ENCODE results near the gene RLN3. TPM values are rescaled to one million over a fixed set of nuclear protein-coding genes. Genes with fewer than 3 reads are reported as not detected.
"Not testable (repeated sequence)": the region's sequence is repeated elsewhere in the genome, so short reads cannot be mapped to it uniquely, and the experiment has no call there.

Gene RLN3
- total and polyA plus RNA-seq, 4 donors = not detected

GRCh38 chr19:14033946-14034345 lies 6.0 kb downstream of the RLN3 start:
- peaks cover 17% of the 10 kb centered on the region for H3K4me1 ChIP-seq (ENCODE audit: control insufficient read depth, insufficient read depth, low read length)
- 100% methylated on average over 1 of the region's 2 CpGs for WGBS (ENCODE audit: insufficient coverage)
- no peak overlapping the region for H3K27ac ChIP-seq (ENCODE audit: low read depth, low read length)
- no peak overlapping the region for H3K4me3 ChIP-seq (ENCODE audit: low read depth, low read length)
- no peaks in the 10 kb centered on the region for H3K36me3 ChIP-seq (ENCODE audit: control insufficient read depth, insufficient read depth, low read length)
- DNase-seq (ENCODE audit: low read depth in 4 of 6, low spot score in 6 of 6) = no peak
- H3K9me3 ChIP-seq (ENCODE audit: control insufficient read depth, insufficient read depth, low read length) = no peaks in the 10 kb centered on the region
- H3K27me3 ChIP-seq (ENCODE audit: control insufficient read depth, insufficient read depth, low read length) = peaks cover 10% of the 10 kb centered on the region

- H3K4me1 ChIP-seq (ENCODE audit: control insufficient read depth, insufficient read depth, low read length) = peaks cover 17% of the 10 kb centered on the region
- not testable (repeated sequence) for H3K4me3 ChIP-seq (ENCODE audit: low read depth, low read length); DNase-seq (ENCODE audit: low read depth in 4 of 6, low spot score in 6 of 6); H3K9me3 ChIP-seq (ENCODE audit: control insufficient read depth, insufficient read depth, low read length); H3K27ac ChIP-seq (ENCODE audit: low read depth, low read length); H3K36me3 ChIP-seq (ENCODE audit: control insufficient read depth, insufficient read depth, low read length); H3K27me3 ChIP-seq (ENCODE audit: control insufficient read depth, insufficient read depth, low read length)
- WGBS (ENCODE audit: insufficient coverage) = 87% methylated on average over 8 of the region's 12 CpGs
Measured at GRCh38 chr19:14035159-14035558, 7.2 kb downstream of the RLN3 start.

GRCh38 chr19:14035706-14036105 lies 7.8 kb downstream of the RLN3 start:
- no peak overlapping the region for H3K27ac ChIP-seq (ENCODE audit: low read depth, low read length)
- H3K4me1 ChIP-seq (ENCODE audit: control insufficient read depth, insufficient read depth, low read length) = peaks cover 17% of the 10 kb centered on the region
- H3K4me3 ChIP-seq (ENCODE audit: low read depth, low read length) = no peak overlapping the region
- DNase-seq (ENCODE audit: low read depth in 4 of 6, low spot score in 6 of 6) = no peak
- 80% methylated on average over 2 of the region's 7 CpGs for WGBS (ENCODE audit: insufficient coverage)
- no peaks in the 10 kb centered on the region for H3K36me3 ChIP-seq (ENCODE audit: control insufficient read depth, insufficient read depth, low read length)
- H3K27me3 ChIP-seq (ENCODE audit: control insufficient read depth, insufficient read depth, low read length) = peaks cover 6% of the 10 kb centered on the region
- H3K9me3 ChIP-seq (ENCODE audit: control insufficient read depth, insufficient read depth, low read length) = no peaks in the 10 kb centered on the region

- Histone ChIP-seq H3K4me3 (ENCODE audit: low read depth, low read length) (no peak overlapping the region), H3K36me3 (ENCODE audit: control insufficient read depth, insufficient read depth, low read length) (no peaks in the 10 kb centered on the region), H3K27me3 (ENCODE audit: control insufficient read depth, insufficient read depth, low read length) (no peaks in the 10 kb centered on the region), H3K9me3 (ENCODE audit: control insufficient read depth, insufficient read depth, low read length) (no peaks in the 10 kb centered on the region), H3K4me1 (ENCODE audit: control insufficient read depth, insufficient read depth, low read length) (no peaks in the 10 kb centered on the region), H3K27ac (ENCODE audit: low read depth, low read length) (no peak overlapping the region)
- no peak for DNase-seq (ENCODE audit: low read depth in 4 of 6, low spot score in 6 of 6)
- WGBS (ENCODE audit: insufficient coverage) = 90% methylated on average over 5 of the region's 7 CpGs
Measured at GRCh38 chr19:14039181-14039580, 11.2 kb downstream of the RLN3 start.

GRCh38 chr19:14042659-14043608 lies 15.0 kb downstream of the RLN3 start:
- H3K4me3 ChIP-seq (ENCODE audit: low read depth, low read length); H3K36me3 ChIP-seq (ENCODE audit: control insufficient read depth, insufficient read depth, low read length); H3K9me3 ChIP-seq (ENCODE audit: control insufficient read depth, insufficient read depth, low read length); H3K27ac ChIP-seq (ENCODE audit: low read depth, low read length); H3K27me3 ChIP-seq (ENCODE audit: control insufficient read depth, insufficient read depth, low read length); H3K4me1 ChIP-seq (ENCODE audit: control insufficient read depth, insufficient read depth, low read length): not testable (repeated sequence)
- DNase-seq (ENCODE audit: low read depth in 4 of 6, low spot score in 6 of 6) = peak in 3 of 6 donors; percentile 42 to 82 (median 78)
- 59% methylated on average over 7 of the region's 19 CpGs for WGBS (ENCODE audit: insufficient coverage)

- not testable (repeated sequence) for H3K27me3 ChIP-seq (ENCODE audit: control insufficient read depth, insufficient read depth, low read length); H3K27ac ChIP-seq (ENCODE audit: low read depth, low read length); DNase-seq (ENCODE audit: low read depth in 4 of 6, low spot score in 6 of 6); H3K4me3 ChIP-seq (ENCODE audit: low read depth, low read length); H3K9me3 ChIP-seq (ENCODE audit: control insufficient read depth, insufficient read depth, low read length); H3K4me1 ChIP-seq (ENCODE audit: control insufficient read depth, insufficient read depth, low read length)
- H3K36me3 ChIP-seq (ENCODE audit: control insufficient read depth, insufficient read depth, low read length) = peaks cover 23% of the 10 kb centered on the region
- WGBS (ENCODE audit: insufficient coverage) = 89% methylated on average over 4 of the region's 10 CpGs
Measured at GRCh38 chr19:14047866-14048265, 19.9 kb downstream of the RLN3 start.

- Histone ChIP-seq H3K4me1 (ENCODE audit: control insufficient read depth, insufficient read depth, low read length) (no peaks in the 10 kb centered on the region), H3K9me3 (ENCODE audit: control insufficient read depth, insufficient read depth, low read length) (no peaks in the 10 kb centered on the region), H3K27me3 (ENCODE audit: control insufficient read depth, insufficient read depth, low read length) (no peaks in the 10 kb centered on the region), H3K27ac (ENCODE audit: low read depth, low read length) (no peak overlapping the region), H3K36me3 (ENCODE audit: control insufficient read depth, insufficient read depth, low read length) (peaks cover 27% of the 10 kb centered on the region), H3K4me3 (ENCODE audit: low read depth, low read length) (no peak overlapping the region)
- no peak for DNase-seq (ENCODE audit: low read depth in 4 of 6, low spot score in 6 of 6)
- 71% methylated on average over 6 of the region's 8 CpGs for WGBS (ENCODE audit: insufficient coverage)
Measured at GRCh38 chr19:14048443-14049153, 20.6 kb downstream of the RLN3 start.

- WGBS (ENCODE audit: insufficient coverage) = 100% methylated on average over 4 of the region's 4 CpGs
- H3K27ac ChIP-seq (ENCODE audit: low read depth, low read length) = no peak overlapping the region
- H3K4me1 ChIP-seq (ENCODE audit: control insufficient read depth, insufficient read depth, low read length) = no peaks in the 10 kb centered on the region
- DNase-seq (ENCODE audit: low read depth in 4 of 6, low spot score in 6 of 6) = no peak
- H3K4me3 ChIP-seq (ENCODE audit: low read depth, low read length) = no peak overlapping the region
- no peaks in the 10 kb centered on the region for H3K27me3 ChIP-seq (ENCODE audit: control insufficient read depth, insufficient read depth, low read length)
- no peaks in the 10 kb centered on the region for H3K9me3 ChIP-seq (ENCODE audit: control insufficient read depth, insufficient read depth, low read length)
- peaks cover 33% of the 10 kb centered on the region for H3K36me3 ChIP-seq (ENCODE audit: control insufficient read depth, insufficient read depth, low read length)
Measured at GRCh38 chr19:14050512-14050911, 22.6 kb downstream of the RLN3 start.

GRCh38 chr19:14050961-14051360 lies 23.0 kb downstream of the RLN3 start:
- H3K36me3 ChIP-seq (ENCODE audit: control insufficient read depth, insufficient read depth, low read length) = peaks cover 33% of the 10 kb centered on the region
- not testable (repeated sequence) for H3K4me1 ChIP-seq (ENCODE audit: control insufficient read depth, insufficient read depth, low read length); H3K27me3 ChIP-seq (ENCODE audit: control insufficient read depth, insufficient read depth, low read length); H3K27ac ChIP-seq (ENCODE audit: low read depth, low read length); H3K9me3 ChIP-seq (ENCODE audit: control insufficient read depth, insufficient read depth, low read length); DNase-seq (ENCODE audit: low read depth in 4 of 6, low spot score in 6 of 6); H3K4me3 ChIP-seq (ENCODE audit: low read depth, low read length)
- 80% methylated on average over 7 of the region's 11 CpGs for WGBS (ENCODE audit: insufficient coverage)
